Neural cell (in vitro differentiated cells): ENCODE results near the gene PRKAA2.

Source experiments
- EP300 ChIP-seq: fragments of 450-650 bp; conservative IDR thresholded peaks from 2 replicates; pipeline ENCODE4 v1.6.1; 2014; ENCODE audit warnings: antibody characterized with exemption, mild to moderate bottlenecking, moderate library complexity; ENCODE audit not compliant: poor library complexity, severe bottlenecking
- RAD21 ChIP-seq: fragments of 450-650 bp; conservative IDR thresholded peaks from 2 replicates; pipeline ENCODE4 v1.6.1; 2014; ENCODE audit warnings: antibody characterized with exemption, mild to moderate bottlenecking, moderate library complexity
- TF ChIP-seq, protein P1 (sequence below): fragments of 450-650 bp; IDR thresholded peaks from 2 replicates; pipeline ENCODE4 v1.5.1; 2014; ENCODE audit warnings: antibody characterized with exemption, mild to moderate bottlenecking, moderate library complexity; ENCODE audit not compliant: poor library complexity, severe bottlenecking

DNA sequence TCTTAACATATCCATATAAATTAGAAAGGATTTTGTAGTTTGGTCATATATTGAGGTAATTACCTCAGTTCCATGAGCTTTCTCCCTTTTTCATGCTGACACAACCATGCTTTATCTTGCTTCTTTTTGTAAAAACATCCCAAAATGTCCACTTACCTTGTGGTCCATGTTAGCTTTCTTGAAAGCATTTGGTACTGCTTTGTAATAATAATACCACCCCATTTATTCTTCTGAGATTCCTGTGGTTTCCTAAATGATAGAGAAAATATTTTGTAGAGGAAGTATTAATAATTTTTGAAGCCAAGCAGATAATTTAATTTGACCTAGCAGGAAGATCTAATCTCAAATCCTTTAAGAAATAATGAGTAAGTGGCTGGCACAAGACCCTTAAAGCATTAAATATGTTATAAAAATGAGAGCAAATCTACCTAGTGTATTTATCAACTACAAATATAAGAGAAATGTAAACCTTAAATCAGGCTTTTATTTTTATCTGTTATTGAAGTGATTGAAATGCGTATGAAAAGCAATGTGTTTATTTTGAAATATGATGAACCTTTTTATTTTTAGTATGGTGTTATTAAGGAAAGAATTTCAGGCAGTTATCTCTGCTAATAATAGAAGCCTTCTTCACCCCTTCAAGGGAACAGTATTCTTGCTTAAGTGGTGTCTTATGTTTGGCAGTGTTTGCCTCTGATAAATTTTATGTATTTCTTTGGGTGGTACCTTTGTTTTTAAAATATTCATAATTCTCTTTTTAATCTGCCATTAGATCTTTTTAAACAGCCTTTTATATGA lies 9.2 kb downstream of the PRKAA2 start:
- TF ChIP-seq, protein P1, sequence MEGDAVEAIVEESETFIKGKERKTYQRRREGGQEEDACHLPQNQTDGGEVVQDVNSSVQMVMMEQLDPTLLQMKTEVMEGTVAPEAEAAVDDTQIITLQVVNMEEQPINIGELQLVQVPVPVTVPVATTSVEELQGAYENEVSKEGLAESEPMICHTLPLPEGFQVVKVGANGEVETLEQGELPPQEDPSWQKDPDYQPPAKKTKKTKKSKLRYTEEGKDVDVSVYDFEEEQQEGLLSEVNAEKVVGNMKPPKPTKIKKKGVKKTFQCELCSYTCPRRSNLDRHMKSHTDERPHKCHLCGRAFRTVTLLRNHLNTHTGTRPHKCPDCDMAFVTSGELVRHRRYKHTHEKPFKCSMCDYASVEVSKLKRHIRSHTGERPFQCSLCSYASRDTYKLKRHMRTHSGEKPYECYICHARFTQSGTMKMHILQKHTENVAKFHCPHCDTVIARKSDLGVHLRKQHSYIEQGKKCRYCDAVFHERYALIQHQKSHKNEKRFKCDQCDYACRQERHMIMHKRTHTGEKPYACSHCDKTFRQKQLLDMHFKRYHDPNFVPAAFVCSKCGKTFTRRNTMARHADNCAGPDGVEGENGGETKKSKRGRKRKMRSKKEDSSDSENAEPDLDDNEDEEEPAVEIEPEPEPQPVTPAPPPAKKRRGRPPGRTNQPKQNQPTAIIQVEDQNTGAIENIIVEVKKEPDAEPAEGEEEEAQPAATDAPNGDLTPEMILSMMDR: no peak
- TF ChIP-seq RAD21: no peak
- TF ChIP-seq EP300: no peak
